Prostate gland (tissue), 2 donors: Measurements from ENCODE around the gene TPT1. TPM values are rescaled to one million over a fixed set of nuclear protein-coding genes. Genes with fewer than 3 reads are reported as not detected.
"Not testable (repeated sequence)": the region's sequence is repeated elsewhere in the genome, so short reads cannot be mapped to it uniquely, and the experiment has no call there.

Source experiments
- DNase-seq: peaks from one replicate; pipeline ENCODE4 v3.0.0-alpha.2; 2019; ENCODE audit warnings: low spot score
- H3K27ac ChIP-seq, 2 donors: fragments of 200-600 bp; sonication (generic); 2 replicates each; pipeline ENCODE4 v1.5.1; 2017 to 2019
- H3K27me3 ChIP-seq: fragments of 200-600 bp; sonication (generic); replicated peaks from 2 replicates; pipeline ENCODE4 v1.5.1; 2019; ENCODE audit not compliant: insufficient read depth
- H3K36me3 ChIP-seq, 2 donors: fragments of 200-600 bp; sonication (generic); 1 replicate in 1 of 2; 2 replicates in 1 of 2; pipeline versions ENCODE4 v1.5.1 to v1.8.1; 2017 to 2019
- H3K4me1 ChIP-seq: fragments of 200-600 bp; sonication (generic); replicated peaks from 2 replicates; pipeline ENCODE4 v1.5.1; 2019
- H3K4me3 ChIP-seq, 2 donors: fragments of 200-600 bp; sonication (generic); 2 replicates each; pipeline ENCODE4 v1.5.1; 2017 to 2019
- H3K9me3 ChIP-seq: fragments of 200-600 bp; sonication (generic); 2 replicates; pipeline ENCODE4 v1.5.1; 2017
- CTCF ChIP-seq, 4 experiments: fragments of 200-600 bp in 2 of 4; fragments of 450-650 bp in 2 of 4; sonication (generic) in 2 of 4; IDR thresholded peaks; 1 replicate in 3 of 4; 2 replicates in 1 of 4; pipeline ENCODE4 v1.5.1; 2016 to 2019; ENCODE audit warnings: antibody characterized with exemption in 4 of 4, mild to moderate bottlenecking in 2 of 4, moderate library complexity in 2 of 4
- POLR2A ChIP-seq: fragments of 450-650 bp; IDR thresholded peaks from one replicate; pipeline ENCODE4 v1.6.1; 2016; ENCODE audit warnings: antibody characterized with exemption, mild to moderate bottlenecking
- POLR2AphosphoS5 ChIP-seq: sonication (generic); formaldehyde crosslinking; IDR thresholded peaks from one replicate; pipeline ENCODE4 v1.6.1; 2017; ENCODE audit warnings: antibody characterized with exemption
- WGBS: methylation state at CpG from one replicate; pipeline ENCODE4 v1.1.5; 2018; 5-methylcytosine and 5-hydroxymethylcytosine counted together
- intact Hi-C: fragments of 100-400 bp; cut with DNase I; formaldehyde crosslinking; loops from one replicate; pipeline ENCODE4 v1.14.2; 2022
- total RNA-seq, 2 donors: library from RNA; depleted of rRNA; stranded (reverse); fragments of >200 nt; gene quantifications; one replicate each; pipeline ENCODE4 v1.1.0, GENCODE V29; 2016

The TPT1 gene
- total RNA-seq, 2 donors from 2014 or later = 1,725 to 2,682 TPM

DNA sequence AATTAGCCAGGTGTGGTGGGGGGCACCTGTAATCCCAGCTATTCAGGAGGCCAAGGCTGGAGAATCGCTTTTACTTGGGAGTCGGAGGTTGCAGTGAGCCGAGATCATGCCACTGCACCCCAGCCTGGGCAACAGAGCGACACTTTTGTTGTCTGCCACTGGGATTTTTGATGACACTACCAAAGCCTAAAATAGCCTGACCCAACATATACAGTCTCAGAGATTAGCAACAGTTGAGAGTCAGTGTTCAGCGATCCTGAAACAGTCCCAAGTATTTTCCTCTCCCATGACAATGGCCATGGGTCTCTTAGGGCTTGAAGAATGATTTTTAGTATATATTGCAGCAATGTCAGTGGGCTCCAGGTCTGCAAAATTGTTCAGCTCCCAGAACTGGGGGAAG, 44.3 kb upstream of the TPT1 start:
- no peak overlapping the region for H3K4me3 ChIP-seq
- no peaks in the 10 kb centered on the region for H3K27me3 ChIP-seq
- no peaks in the 10 kb centered on the region for H3K4me1 ChIP-seq
- 97% methylated on average over 5 of the region's 5 CpGs for WGBS
- H3K36me3 ChIP-seq = no peaks in the 10 kb centered on the region
- H3K27ac ChIP-seq = no peak overlapping the region
- TF ChIP-seq POLR2AphosphoS5 = no peak
- no peak for TF ChIP-seq POLR2A
- no peak for TF ChIP-seq CTCF (IDR thresholded peaks at IDR 0.05)
- intact Hi-C loops = no loop called here
- no peaks in the 10 kb centered on the region for H3K9me3 ChIP-seq
- DNase-seq = no peak

DNA sequence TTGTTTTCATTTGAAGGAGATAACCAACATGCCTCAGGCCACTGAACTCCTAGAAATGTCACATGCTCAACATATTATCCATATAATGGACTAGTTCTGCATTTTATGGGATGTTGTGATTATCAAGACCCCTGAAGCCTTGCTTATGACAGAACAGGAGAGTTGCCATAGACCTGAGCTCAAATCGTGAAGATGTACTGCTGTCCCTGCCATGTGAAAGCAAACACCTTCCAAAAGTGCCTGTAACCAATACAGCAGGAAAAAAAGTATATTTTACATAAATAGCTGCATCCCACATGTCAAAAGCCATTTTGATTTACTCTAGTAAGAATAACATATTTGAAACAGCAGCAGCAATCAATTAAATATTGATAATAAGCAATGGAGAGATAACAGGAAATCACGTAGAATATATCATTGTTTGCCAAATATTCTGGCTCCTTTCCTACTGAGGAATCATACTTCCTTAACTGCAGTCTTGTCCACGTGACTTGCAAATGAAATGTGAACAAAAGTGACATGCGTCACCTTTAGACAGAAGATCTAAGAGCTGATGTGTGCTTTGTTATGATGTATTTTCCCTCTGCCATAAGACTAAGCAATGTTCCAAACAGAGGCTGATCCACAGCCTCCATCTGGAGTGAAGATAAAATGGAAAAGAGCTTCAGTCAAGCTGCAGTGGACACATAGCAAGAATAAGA, 43.6 kb upstream of the TPT1 start:
- no peak overlapping the region for H3K27ac ChIP-seq
- no peak for DNase-seq
- H3K4me1 ChIP-seq = no peaks in the 10 kb centered on the region
- H3K27me3 ChIP-seq = no peaks in the 10 kb centered on the region
- intact Hi-C loops = no loop called here
- no peaks in the 10 kb centered on the region for H3K36me3 ChIP-seq
- TF ChIP-seq POLR2A = no peak
- TF ChIP-seq POLR2AphosphoS5 = no peak
- no peak for TF ChIP-seq CTCF (IDR thresholded peaks at IDR 0.05)
- no peak overlapping the region for H3K4me3 ChIP-seq
- 80% methylated on average over 4 of the region's 4 CpGs for WGBS
- H3K9me3 ChIP-seq = no peaks in the 10 kb centered on the region

GRCh38 chr13:45382739-45383138, 41.8 kb upstream of the TPT1 start:
- H3K4me1 ChIP-seq, H3K36me3 ChIP-seq, intact Hi-C loops, H3K9me3 ChIP-seq, H3K27ac ChIP-seq, H3K27me3 ChIP-seq, H3K4me3 ChIP-seq, DNase-seq: not testable (repeated sequence)
- WGBS = 68% methylated on average over 8 of the region's 8 CpGs

DNA sequence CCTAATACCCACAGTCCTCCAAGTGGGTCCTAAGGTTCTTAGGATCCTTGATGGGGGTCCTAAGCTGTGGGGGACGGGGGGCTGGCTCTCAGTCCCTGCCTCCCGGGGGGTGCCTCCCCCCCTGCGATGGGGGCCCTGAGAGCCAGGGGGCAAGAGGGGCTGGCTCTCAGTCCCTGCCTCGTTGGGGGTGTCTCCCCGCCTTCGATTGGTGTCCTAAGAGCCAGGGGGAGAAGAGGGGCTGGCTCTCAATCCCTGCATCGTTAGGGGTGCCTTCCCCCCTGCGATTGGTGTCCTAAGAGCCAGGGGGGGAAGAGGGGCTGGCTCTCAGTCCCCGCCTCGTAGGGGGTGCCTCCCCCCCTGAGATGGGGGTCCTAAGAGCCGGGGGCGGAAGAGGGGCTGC, 40.2 kb upstream of the TPT1 start:
- Histone ChIP-seq H3K9me3 (no peaks in the 10 kb centered on the region), H3K4me1 (no peaks in the 10 kb centered on the region), H3K4me3 (no peak overlapping the region), H3K27ac (no peak overlapping the region), H3K27me3 (no peaks in the 10 kb centered on the region), H3K36me3 (no peaks in the 10 kb centered on the region)
- intact Hi-C loops = no loop called here
- no peak for DNase-seq
- TF ChIP-seq POLR2AphosphoS5 (no peak), CTCF (IDR thresholded peaks at IDR 0.05) (no peak), POLR2A (no peak)
- no CpG with 5 or more reads among the region's 12 CpGs for WGBS

- 31% methylated on average over 7 of the region's 8 CpGs for WGBS
- H3K4me1 ChIP-seq, H3K4me3 ChIP-seq, intact Hi-C loops, H3K27ac ChIP-seq, H3K9me3 ChIP-seq, H3K36me3 ChIP-seq, H3K27me3 ChIP-seq, DNase-seq: not testable (repeated sequence)
These were observed 39.7 kb upstream of the TPT1 start for GRCh38 chr13:45380708-45381107.

GRCh38 chr13:45379516-45379915, 38.5 kb upstream of the TPT1 start:
- H3K4me1 ChIP-seq, H3K27me3 ChIP-seq, H3K27ac ChIP-seq, H3K9me3 ChIP-seq, H3K36me3 ChIP-seq, DNase-seq, intact Hi-C loops, H3K4me3 ChIP-seq: not testable (repeated sequence)
- 81% methylated on average over 10 of the region's 10 CpGs for WGBS

DNA sequence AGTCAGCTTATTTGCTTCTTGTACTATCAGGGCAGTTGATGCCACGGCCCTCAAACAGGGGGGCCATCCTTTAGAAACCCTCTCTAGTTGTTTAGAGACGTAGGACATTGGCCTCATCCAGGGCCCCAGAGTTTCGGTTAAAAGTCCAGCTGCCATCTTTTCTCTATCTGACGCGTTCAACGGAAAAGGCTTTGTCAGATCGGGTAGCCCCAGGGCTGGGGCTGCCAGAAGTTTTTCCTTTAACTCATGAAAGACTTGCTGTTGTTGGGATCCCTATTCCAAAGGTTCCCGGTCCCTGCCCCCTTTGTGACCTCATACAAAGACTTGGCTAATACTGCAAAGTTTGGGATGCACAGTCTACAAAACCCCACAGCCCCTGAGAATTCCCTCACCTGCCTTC, 37.8 kb upstream of the TPT1 start:
- H3K9me3 ChIP-seq, H3K27me3 ChIP-seq, H3K36me3 ChIP-seq, intact Hi-C loops, H3K4me3 ChIP-seq, DNase-seq, H3K4me1 ChIP-seq, H3K27ac ChIP-seq: not testable (repeated sequence)
- 85% methylated on average over 8 of the region's 8 CpGs for WGBS

- H3K4me1 ChIP-seq, H3K4me3 ChIP-seq, H3K27me3 ChIP-seq, DNase-seq, H3K9me3 ChIP-seq, H3K27ac ChIP-seq, intact Hi-C loops, H3K36me3 ChIP-seq: not testable (repeated sequence)
- WGBS = 96% methylated on average over 8 of the region's 12 CpGs
These were observed 36.3 kb upstream of the TPT1 start for GRCh38 chr13:45377314-45377713.

GRCh38 chr13:45376651-45377050, 35.7 kb upstream of the TPT1 start:
- WGBS = 94% methylated on average over 8 of the region's 8 CpGs
- H3K4me1 ChIP-seq, intact Hi-C loops: not testable (repeated sequence)

More at GRCh38 chr13:45376651-45377050, 35.7 kb upstream of the TPT1 start:
- not testable (repeated sequence) for H3K27ac ChIP-seq, H3K4me3 ChIP-seq, H3K9me3 ChIP-seq, H3K36me3 ChIP-seq, H3K27me3 ChIP-seq, DNase-seq
